ENCODE results near the gene GPC3.

DNA sequence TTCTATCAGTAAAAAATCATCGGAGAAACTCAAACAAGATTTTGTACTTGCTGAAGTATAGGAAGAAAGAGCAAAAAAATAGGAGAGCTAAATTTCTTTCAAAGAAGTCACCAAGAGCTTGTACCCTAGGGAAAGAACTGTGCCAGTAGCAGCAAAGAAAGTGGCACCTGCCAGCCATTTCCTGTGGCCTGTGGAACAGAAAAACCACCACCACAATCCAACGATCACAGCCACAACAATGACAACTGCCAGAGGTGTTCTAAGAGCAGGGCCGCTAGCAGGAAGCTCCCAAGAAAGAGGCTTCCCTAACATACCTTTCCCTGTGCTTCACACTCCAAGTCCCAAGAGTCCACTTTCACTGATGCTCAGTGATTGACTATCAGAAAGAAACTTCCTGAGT, 304.0 kb downstream of the GPC3 start:
- TF ChIP-seq, protein P1, sequence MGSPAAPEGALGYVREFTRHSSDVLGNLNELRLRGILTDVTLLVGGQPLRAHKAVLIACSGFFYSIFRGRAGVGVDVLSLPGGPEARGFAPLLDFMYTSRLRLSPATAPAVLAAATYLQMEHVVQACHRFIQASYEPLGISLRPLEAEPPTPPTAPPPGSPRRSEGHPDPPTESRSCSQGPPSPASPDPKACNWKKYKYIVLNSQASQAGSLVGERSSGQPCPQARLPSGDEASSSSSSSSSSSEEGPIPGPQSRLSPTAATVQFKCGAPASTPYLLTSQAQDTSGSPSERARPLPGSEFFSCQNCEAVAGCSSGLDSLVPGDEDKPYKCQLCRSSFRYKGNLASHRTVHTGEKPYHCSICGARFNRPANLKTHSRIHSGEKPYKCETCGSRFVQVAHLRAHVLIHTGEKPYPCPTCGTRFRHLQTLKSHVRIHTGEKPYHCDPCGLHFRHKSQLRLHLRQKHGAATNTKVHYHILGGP (tag by site-specific recombination; IDR thresholded peaks at IDR 0.05), result no peak
- TF ChIP-seq, protein P2, sequence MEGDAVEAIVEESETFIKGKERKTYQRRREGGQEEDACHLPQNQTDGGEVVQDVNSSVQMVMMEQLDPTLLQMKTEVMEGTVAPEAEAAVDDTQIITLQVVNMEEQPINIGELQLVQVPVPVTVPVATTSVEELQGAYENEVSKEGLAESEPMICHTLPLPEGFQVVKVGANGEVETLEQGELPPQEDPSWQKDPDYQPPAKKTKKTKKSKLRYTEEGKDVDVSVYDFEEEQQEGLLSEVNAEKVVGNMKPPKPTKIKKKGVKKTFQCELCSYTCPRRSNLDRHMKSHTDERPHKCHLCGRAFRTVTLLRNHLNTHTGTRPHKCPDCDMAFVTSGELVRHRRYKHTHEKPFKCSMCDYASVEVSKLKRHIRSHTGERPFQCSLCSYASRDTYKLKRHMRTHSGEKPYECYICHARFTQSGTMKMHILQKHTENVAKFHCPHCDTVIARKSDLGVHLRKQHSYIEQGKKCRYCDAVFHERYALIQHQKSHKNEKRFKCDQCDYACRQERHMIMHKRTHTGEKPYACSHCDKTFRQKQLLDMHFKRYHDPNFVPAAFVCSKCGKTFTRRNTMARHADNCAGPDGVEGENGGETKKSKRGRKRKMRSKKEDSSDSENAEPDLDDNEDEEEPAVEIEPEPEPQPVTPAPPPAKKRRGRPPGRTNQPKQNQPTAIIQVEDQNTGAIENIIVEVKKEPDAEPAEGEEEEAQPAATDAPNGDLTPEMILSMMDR (tag by site-specific recombination; IDR thresholded peaks at IDR 0.05), result no peak
- TF ChIP-seq ZBTB48 (tag by site-specific recombination; IDR thresholded peaks at IDR 0.05) (no peak), PRDM1 (tag by site-specific recombination; IDR thresholded peaks at IDR 0.05) (no peak), TCF7L2 (IDR thresholded peaks at IDR 0.05; ENCODE audit: borderline replicate concordance, low read depth, low read length) (no peak), REPIN1 (tag by site-specific recombination; IDR thresholded peaks at IDR 0.05; ENCODE audit: low read depth) (no peak), SETDB1 (IDR thresholded peaks at IDR 0.05; ENCODE audit: insufficient read length, low read length) (no peak), ZBTB17 (tag by site-specific recombination; IDR thresholded peaks at IDR 0.05) (no peak), ZNF133 (tag by site-specific recombination; IDR thresholded peaks at IDR 0.05) (no peak), KLF16 (tag by site-specific recombination; IDR thresholded peaks at IDR 0.05) (no peak), ZNF274 (IDR thresholded peaks at IDR 0.05; ENCODE audit: low read length) (no peak), ZNF274 (tag by site-specific recombination; IDR thresholded peaks at IDR 0.05; ENCODE audit: borderline replicate concordance) (no peak)
- TF ChIP-seq, protein P3, sequence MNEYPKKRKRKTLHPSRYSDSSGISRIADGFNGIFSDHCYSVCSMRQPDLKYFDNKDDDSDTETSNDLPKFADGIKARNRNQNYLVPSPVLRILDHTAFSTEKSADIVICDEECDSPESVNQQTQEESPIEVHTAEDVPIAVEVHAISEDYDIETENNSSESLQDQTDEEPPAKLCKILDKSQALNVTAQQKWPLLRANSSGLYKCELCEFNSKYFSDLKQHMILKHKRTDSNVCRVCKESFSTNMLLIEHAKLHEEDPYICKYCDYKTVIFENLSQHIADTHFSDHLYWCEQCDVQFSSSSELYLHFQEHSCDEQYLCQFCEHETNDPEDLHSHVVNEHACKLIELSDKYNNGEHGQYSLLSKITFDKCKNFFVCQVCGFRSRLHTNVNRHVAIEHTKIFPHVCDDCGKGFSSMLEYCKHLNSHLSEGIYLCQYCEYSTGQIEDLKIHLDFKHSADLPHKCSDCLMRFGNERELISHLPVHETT (tag by site-specific recombination; IDR thresholded peaks at IDR 0.05), result no peak
- TF ChIP-seq, protein P4, sequence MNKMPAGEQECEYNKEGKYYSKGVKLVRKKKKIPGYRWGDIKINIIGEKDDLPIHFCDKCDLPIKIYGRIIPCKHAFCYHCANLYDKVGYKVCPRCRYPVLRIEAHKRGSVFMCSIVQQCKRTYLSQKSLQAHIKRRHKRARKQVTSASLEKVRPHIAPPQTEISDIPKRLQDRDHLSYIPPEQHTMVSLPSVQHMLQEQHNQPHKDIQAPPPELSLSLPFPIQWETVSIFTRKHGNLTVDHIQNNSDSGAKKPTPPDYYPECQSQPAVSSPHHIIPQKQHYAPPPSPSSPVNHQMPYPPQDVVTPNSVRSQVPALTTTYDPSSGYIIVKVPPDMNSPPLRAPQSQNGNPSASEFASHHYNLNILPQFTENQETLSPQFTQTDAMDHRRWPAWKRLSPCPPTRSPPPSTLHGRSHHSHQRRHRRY (tag by site-specific recombination; IDR thresholded peaks at IDR 0.05), result no peak
- TF ChIP-seq, protein P5, sequence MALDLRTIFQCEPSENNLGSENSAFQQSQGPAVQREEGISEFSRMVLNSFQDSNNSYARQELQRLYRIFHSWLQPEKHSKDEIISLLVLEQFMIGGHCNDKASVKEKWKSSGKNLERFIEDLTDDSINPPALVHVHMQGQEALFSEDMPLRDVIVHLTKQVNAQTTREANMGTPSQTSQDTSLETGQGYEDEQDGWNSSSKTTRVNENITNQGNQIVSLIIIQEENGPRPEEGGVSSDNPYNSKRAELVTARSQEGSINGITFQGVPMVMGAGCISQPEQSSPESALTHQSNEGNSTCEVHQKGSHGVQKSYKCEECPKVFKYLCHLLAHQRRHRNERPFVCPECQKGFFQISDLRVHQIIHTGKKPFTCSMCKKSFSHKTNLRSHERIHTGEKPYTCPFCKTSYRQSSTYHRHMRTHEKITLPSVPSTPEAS (tag by site-specific recombination; IDR thresholded peaks at IDR 0.05), result no peak

Data from HEK293 (cell line).